Mesenchymal stem cell (in vitro differentiated cells and primary cell): Measurements from ENCODE around the gene CDC16.

Experiments
- DNase-seq: peaks from one replicate; pipeline ENCODE4 v3.0.0-alpha.2; 2013
- H2AFZ ChIP-seq: one replicate; pipeline ENCODE4 v1.6.1; 2013; ENCODE audit warnings: low read depth, mild to moderate bottlenecking, control low read depth, inconsistent platforms, low read length, moderate library complexity
- H2AK5ac ChIP-seq: 2 replicates; pipeline ENCODE4 v1.6.1; 2013; ENCODE audit warnings: low read length, moderate library complexity, mild to moderate bottlenecking, inconsistent platforms; ENCODE audit not compliant: severe bottlenecking
- H2BK120ac ChIP-seq: one replicate; pipeline ENCODE4 v1.6.1; 2013; ENCODE audit warnings: low read depth, mild to moderate bottlenecking, inconsistent platforms, low read length, moderate library complexity
- H2BK12ac ChIP-seq, 2 experiments: one replicate each; pipeline ENCODE4 v1.6.1; 2013; ENCODE audit warnings: inconsistent platforms in 2 of 2, low read length in 2 of 2, mild to moderate bottlenecking in 2 of 2, moderate library complexity in 2 of 2, control low read depth in 1 of 2
- H2BK15ac ChIP-seq: one replicate; pipeline ENCODE4 v1.6.1; 2013; ENCODE audit warnings: mild to moderate bottlenecking, low read depth, inconsistent platforms; ENCODE audit not compliant: poor library complexity, severe bottlenecking
- H2BK5ac ChIP-seq: 2 replicates; pipeline ENCODE4 v1.6.1; 2013; ENCODE audit warnings: low read depth, mild to moderate bottlenecking, low read length, control low read depth, inconsistent platforms; ENCODE audit not compliant: poor library complexity, severe bottlenecking
- H3K14ac ChIP-seq, 2 experiments: one replicate each; pipeline ENCODE4 v1.6.1; 2013; ENCODE audit warnings: inconsistent platforms in 2 of 2, low read length in 2 of 2, control low read depth in 1 of 2, mild to moderate bottlenecking in 1 of 2, moderate library complexity in 1 of 2
- H3K18ac ChIP-seq, 2 experiments: one replicate each; pipeline ENCODE4 v1.6.1; 2013; ENCODE audit warnings: inconsistent platforms in 2 of 2, low read length in 2 of 2, control low read depth in 1 of 2, low read depth in 1 of 2, mild to moderate bottlenecking in 1 of 2
- H3K23ac ChIP-seq, 2 experiments: one replicate each; pipeline ENCODE4 v1.6.1; 2013; ENCODE audit warnings: inconsistent platforms in 2 of 2, low read length in 2 of 2, mild to moderate bottlenecking in 2 of 2, moderate library complexity in 2 of 2, control low read depth in 1 of 2
- H3K27ac ChIP-seq: 2 replicates; pipeline ENCODE4 v1.5.1; 2013; ENCODE audit warnings: mild to moderate bottlenecking, moderate library complexity, low read length, control low read depth, inconsistent platforms; ENCODE audit not compliant: poor library complexity, severe bottlenecking
- H3K27me3 ChIP-seq, 2 experiments: 2 replicates each; pipeline versions ENCODE4 v1.6.1 to v1.7.0; 2013; ENCODE audit warnings: low read length in 2 of 2, mild to moderate bottlenecking in 2 of 2, moderate library complexity in 2 of 2, control low read depth in 1 of 2, inconsistent platforms in 1 of 2; ENCODE audit not compliant: control insufficient read depth in 1 of 2, insufficient read depth in 1 of 2
- H3K36me3 ChIP-seq, 2 experiments: 2 replicates each; pipeline versions ENCODE4 v1.6.1 to v1.7.0; 2013; ENCODE audit warnings: low read length in 2 of 2, control low read depth in 1 of 2, inconsistent platforms in 1 of 2, low read depth in 1 of 2, mild to moderate bottlenecking in 1 of 2; ENCODE audit not compliant: insufficient read depth in 2 of 2, control insufficient read depth in 1 of 2
- H3K4ac ChIP-seq, 2 experiments: one replicate each; pipeline ENCODE4 v1.6.1; 2013; ENCODE audit warnings: inconsistent platforms in 2 of 2, low read length in 2 of 2, mild to moderate bottlenecking in 2 of 2, moderate library complexity in 2 of 2, control low read depth in 1 of 2, low read depth in 1 of 2
- H3K4me1 ChIP-seq: 2 replicates; pipeline ENCODE4 v1.6.1; 2013; ENCODE audit warnings: low read depth, low read length, control low read depth; ENCODE audit not compliant: control insufficient read depth, insufficient read depth
- H3K4me2 ChIP-seq: 2 replicates; pipeline ENCODE4 v1.6.1; 2013; ENCODE audit warnings: low read length, mild to moderate bottlenecking, inconsistent platforms; ENCODE audit not compliant: poor library complexity, severe bottlenecking
- H3K4me3 ChIP-seq, 2 experiments: 2 replicates each; pipeline versions ENCODE4 v1.5.1 to v1.7.0; 2013; ENCODE audit warnings: low read length in 2 of 2, mild to moderate bottlenecking in 2 of 2, control low read depth in 1 of 2, low read depth in 1 of 2; ENCODE audit not compliant: insufficient read depth in 1 of 2
- H3K79me1 ChIP-seq: replicated peaks from 2 replicates; pipeline ENCODE4 v1.6.1; 2013; ENCODE audit warnings: mild to moderate bottlenecking, control low read depth, low read length, inconsistent platforms; ENCODE audit not compliant: poor library complexity, severe bottlenecking
- H3K9ac ChIP-seq: 2 replicates; pipeline ENCODE4 v1.7.0; 2013; ENCODE audit warnings: mild to moderate bottlenecking, low read length, moderate library complexity
- H3K9me3 ChIP-seq: 2 replicates; pipeline ENCODE4 v1.7.0; 2013; ENCODE audit warnings: mild to moderate bottlenecking, low read length; ENCODE audit not compliant: control insufficient read depth
- H4K8ac ChIP-seq: one replicate; pipeline ENCODE4 v1.6.1; 2013; ENCODE audit warnings: inconsistent platforms, mild to moderate bottlenecking, low read length, moderate library complexity
- H4K91ac ChIP-seq: one replicate; pipeline ENCODE4 v1.6.1; 2013; ENCODE audit warnings: mild to moderate bottlenecking, low read length, inconsistent platforms
- WGBS: methylation state at CpG from one replicate; pipeline ENCODE4 v1.1.7; 2013; ENCODE audit warnings: mixed read lengths; 5-methylcytosine and 5-hydroxymethylcytosine counted together

CDC16 gene

DNA sequence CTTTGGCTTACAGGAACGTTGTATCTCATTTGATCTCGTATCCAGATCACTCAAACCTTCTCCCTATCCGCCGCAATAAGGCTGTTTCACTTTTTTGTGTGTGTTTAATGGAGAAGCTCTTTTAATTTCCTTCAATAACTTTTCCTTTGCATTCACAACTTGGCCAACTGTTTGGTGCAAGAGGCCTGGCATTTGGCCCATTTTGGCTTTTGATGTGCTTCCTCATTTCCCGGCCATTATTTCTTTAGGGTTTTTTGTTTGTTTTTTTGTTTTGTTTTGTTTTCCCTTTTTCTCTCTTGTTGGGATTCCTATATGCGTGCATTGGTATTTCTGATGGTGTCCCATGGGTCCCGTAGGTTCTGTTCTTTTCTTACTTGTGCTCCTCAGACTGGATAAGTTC lies 40.6 kb downstream of the CDC16 start:
- Histone ChIP-seq H2BK15ac (no peak overlapping the region), H2BK12ac (no peak overlapping the region), H3K14ac (no peak overlapping the region), H4K8ac (no peak overlapping the region), H3K23ac (no peak overlapping the region), H2BK120ac (no peak overlapping the region), H3K9me3 (no peaks in the 10 kb centered on the region), H3K27me3 (no peaks in the 10 kb centered on the region), H2AK5ac (no peak overlapping the region), H3K4me3 (no peak overlapping the region), H2BK5ac (no peak overlapping the region), H3K36me3 (peaks cover 20 to 68% of the 10 kb centered on the region in 2 experiments), H3K9ac (no peak overlapping the region), H3K79me1 (peaks cover 21% of the 10 kb centered on the region), H3K4me2 (no peak overlapping the region), H3K4me1 (peaks cover 1% of the 10 kb centered on the region), H3K18ac (no peak overlapping the region), H3K27ac (no peak overlapping the region), H4K91ac (no peak overlapping the region), H2AFZ (no peak overlapping the region), H3K4ac (no peak overlapping the region)
- DNase-seq = no peak
- 93% methylated on average over 4 of the region's 7 CpGs for WGBS

GRCh38 chr13:114279146-114279545 lies 44.4 kb downstream of the CDC16 start:
- H3K4me1 ChIP-seq = peaks cover 3% of the 10 kb centered on the region
- H3K4me3 ChIP-seq = no peak overlapping the region
- H4K8ac ChIP-seq = no peak overlapping the region
- H3K4me2 ChIP-seq = no peak overlapping the region
- H3K9ac ChIP-seq = peak overlapping the region; percentile 94
- peaks cover 13% of the 10 kb centered on the region for H3K79me1 ChIP-seq
- peaks cover 11 to 48% of the 10 kb centered on the region in 2 experiments for H3K36me3 ChIP-seq
- no peak overlapping the region for H3K23ac ChIP-seq
- H3K27ac ChIP-seq = peak overlapping the region; percentile 11
- no peak overlapping the region for H2AFZ ChIP-seq
- no peak overlapping the region for H2BK15ac ChIP-seq
- no peak overlapping the region for H2BK120ac ChIP-seq
- no peaks in the 10 kb centered on the region for H3K9me3 ChIP-seq
- H3K18ac ChIP-seq = no peak overlapping the region
- DNase-seq = no peak
- WGBS = 81% methylated on average over 3 of the region's 4 CpGs
- no peaks in the 10 kb centered on the region for H3K27me3 ChIP-seq
- H2AK5ac ChIP-seq = no peak overlapping the region
- H3K14ac ChIP-seq = no peak overlapping the region
- H2BK5ac ChIP-seq = no peak overlapping the region
- no peak overlapping the region for H2BK12ac ChIP-seq
- H3K4ac ChIP-seq = no peak overlapping the region
- H4K91ac ChIP-seq = no peak overlapping the region

DNA sequence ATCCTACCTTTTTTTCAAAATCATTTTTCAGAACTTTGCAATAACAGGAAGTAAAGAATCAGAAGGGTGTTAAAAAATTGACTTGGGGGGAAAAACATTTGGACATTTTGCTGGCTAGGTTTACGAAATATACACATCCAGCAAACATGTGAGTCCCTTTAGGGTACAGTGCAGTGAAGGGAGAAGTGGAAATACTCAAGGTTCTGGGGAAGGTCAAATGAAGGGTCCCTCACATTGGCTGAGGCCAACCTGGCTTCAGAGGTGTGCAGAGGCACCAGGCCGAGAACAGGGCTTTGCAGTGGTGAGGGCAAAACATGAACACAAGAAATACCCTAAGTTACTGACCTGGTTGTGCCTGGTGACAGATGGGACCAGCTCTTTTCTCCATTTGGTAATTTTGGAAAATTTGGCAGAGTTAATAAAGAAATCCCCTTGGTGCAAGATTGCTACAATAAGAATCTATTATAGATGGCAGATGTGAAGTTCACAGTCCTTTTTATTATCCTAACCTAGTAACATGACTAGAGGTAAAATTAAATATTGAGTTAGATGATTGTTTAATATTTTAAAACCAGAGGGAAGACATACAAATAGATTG lies 45.2 kb downstream of the CDC16 start:
- H2BK12ac ChIP-seq = no peak overlapping the region
- no peaks in the 10 kb centered on the region for H3K27me3 ChIP-seq
- no peak overlapping the region for H3K14ac ChIP-seq
- no peak overlapping the region for H3K4ac ChIP-seq
- peaks cover 18 to 47% of the 10 kb centered on the region in 2 experiments for H3K36me3 ChIP-seq
- no peak overlapping the region for H3K4me2 ChIP-seq
- no peak overlapping the region for H2BK15ac ChIP-seq
- no peak overlapping the region for H2AFZ ChIP-seq
- no peak overlapping the region for H2BK5ac ChIP-seq
- no peaks in the 10 kb centered on the region for H3K9me3 ChIP-seq
- H2BK120ac ChIP-seq = no peak overlapping the region
- H3K27ac ChIP-seq = peak overlapping the region; percentile 30
- H3K18ac ChIP-seq = no peak overlapping the region
- peaks cover 4% of the 10 kb centered on the region for H3K4me1 ChIP-seq
- H2AK5ac ChIP-seq = peak overlapping the region; percentile 76
- no peak overlapping the region for H3K4me3 ChIP-seq
- no peak overlapping the region for H4K8ac ChIP-seq
- peak; percentile 14 for DNase-seq
- H3K9ac ChIP-seq = peak overlapping the region; percentile 94
- no peak overlapping the region for H3K23ac ChIP-seq
- H4K91ac ChIP-seq = peak overlapping the region; percentile 11
- H3K79me1 ChIP-seq = peaks cover 13% of the 10 kb centered on the region
- 100% methylated on average over 2 of the region's 2 CpGs for WGBS

DNA sequence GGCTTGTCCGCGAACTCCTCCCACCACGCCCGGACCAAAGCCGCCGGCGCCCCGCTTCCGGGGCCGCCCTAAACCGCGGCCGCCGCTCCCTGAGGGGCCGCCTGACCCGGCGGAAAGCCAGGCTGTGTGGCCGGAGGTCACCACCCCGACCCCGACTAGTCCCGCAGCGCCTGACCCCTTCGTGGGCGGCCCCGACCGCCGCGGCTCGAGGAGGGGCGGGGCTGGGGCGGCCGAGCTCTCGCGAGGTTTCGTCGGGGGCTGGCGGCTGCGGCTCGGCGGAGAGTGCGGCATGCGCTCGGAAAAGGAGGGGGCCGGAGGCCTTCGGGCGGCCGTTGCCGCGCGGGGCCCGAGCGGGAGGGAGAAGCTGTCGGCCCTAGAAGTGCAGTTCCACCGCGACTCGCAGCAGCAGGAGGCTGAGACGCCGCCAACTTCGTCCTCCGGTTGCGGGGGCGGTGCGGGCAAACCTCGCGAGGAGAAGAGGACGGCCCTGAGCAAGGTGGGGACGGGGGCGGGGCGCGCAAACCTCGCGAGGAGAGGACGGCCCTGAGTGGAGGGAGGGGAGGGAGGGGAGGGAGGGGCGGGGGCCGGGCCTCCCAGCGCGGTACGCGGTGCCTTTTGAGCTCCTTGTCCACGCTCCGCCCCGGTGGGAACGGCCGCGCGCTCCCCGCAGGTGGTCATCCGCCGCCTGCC lies 46.8 kb downstream of the CDC16 start, which contains the start of gene UPF3A:
Gene UPF3A, plus strand, starts transcription at position 251 of the 690 bp plus-strand sequence. Its CDS starts 39 bp downstream, at position 290.
- H3K4ac ChIP-seq = peak within 1 kb of the TSS; percentile 90
- peak within 1 kb of the TSS; percentile 99 for H3K27ac ChIP-seq
- H2AK5ac ChIP-seq = peak within 1 kb of the TSS; percentile 47
- peak within 1 kb of the TSS; percentile 73 for H3K4me2 ChIP-seq
- WGBS = 1% methylated on average over 59 of the region's 89 CpGs
- peak within 1 kb of the TSS; percentile 91 for H4K8ac ChIP-seq
- H2BK5ac ChIP-seq = peak within 1 kb of the TSS; percentile 93
- H4K91ac ChIP-seq = peak within 1 kb of the TSS; percentile 95
- peaks cover 17 to 46% of the 10 kb centered on the region in 2 experiments for H3K36me3 ChIP-seq
- H2BK15ac ChIP-seq = peak within 1 kb of the TSS; percentile 91
- peaks cover 6% of the 10 kb centered on the region for H3K4me1 ChIP-seq
- H2BK12ac ChIP-seq = peak within 1 kb of the TSS; percentile 20 to 45
- H3K9ac ChIP-seq = peak within 1 kb of the TSS; percentile 94
- peak within 1 kb of the TSS; percentile 81 to 83 for H3K4me3 ChIP-seq
- peak; percentile 93 for DNase-seq
- peak within 1 kb of the TSS; percentile 95 to 99 for H3K18ac ChIP-seq
- H3K79me1 ChIP-seq = peaks cover 2% of the 10 kb centered on the region
- H3K23ac ChIP-seq = peak within 1 kb of the TSS in 1 of 2 experiments; percentile 96
- H3K14ac ChIP-seq = peak within 1 kb of the TSS; percentile 57 to 93
- peak within 1 kb of the TSS; percentile 83 for H2AFZ ChIP-seq
- H2BK120ac ChIP-seq = peak within 1 kb of the TSS; percentile 86
- H3K27me3 ChIP-seq = no peaks in the 10 kb centered on the region
- H3K9me3 ChIP-seq = no peaks in the 10 kb centered on the region
